GM18499 (cell line): ENCODE results near the gene AFG1L.
"Not testable (repeated sequence)": the region's sequence is repeated elsewhere in the genome, so short reads cannot be mapped to it uniquely, and the experiment has no call there.

Experiments
- ATAC-seq: cut with Tn5 transposase; IDR thresholded peaks from one replicate; pipeline ENCODE4 v1.9.1; 2021; ENCODE audit warnings: moderate number of reproducible peaks; ENCODE audit not compliant: insufficient read depth, unreplicated experiment

The AFG1L gene

DNA sequence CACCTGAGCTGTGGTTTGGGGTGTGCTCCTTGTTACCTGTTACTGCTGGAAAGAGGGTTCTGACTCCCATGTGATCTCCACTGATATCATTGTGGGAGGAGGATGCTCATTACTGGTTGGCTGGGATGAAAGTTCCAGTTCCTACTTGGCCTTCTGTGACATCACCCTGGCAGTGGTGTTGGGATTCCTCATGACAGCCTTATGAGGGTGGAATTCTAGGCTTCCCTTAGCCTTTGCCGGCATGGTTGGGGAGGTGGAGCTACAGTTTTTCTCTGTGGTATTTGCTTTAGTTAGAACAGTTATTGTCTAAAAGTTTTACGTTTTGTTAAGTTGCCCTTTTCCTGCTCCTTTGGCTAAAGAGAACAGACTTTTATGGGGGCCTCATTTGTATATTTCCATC lies 112.1 kb downstream of the AFG1L start:
- no peak for ATAC-seq

- ATAC-seq, result no peak
These were observed 113.3 kb downstream of the AFG1L start for GRCh38 chr6:108407904-108408827.

DNA sequence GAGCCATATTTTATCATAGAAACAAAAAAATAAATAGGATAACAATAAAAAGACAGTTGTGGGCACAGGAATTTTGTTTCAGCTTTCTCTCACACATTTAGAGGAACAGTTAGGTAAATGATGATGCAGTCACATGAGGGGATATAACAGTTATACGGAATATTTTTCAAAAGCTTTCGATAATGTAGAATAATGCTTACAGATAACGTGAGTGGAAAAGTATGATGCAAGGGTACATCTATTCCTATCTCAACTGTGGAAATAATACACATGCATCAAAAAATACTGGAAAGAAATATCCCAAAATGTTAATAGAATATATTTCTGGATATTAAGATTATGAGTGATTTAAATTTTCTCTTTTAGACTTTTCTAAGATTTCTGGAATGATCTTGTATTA lies 114.0 kb downstream of the AFG1L start:
- ATAC-seq, result no peak

DNA sequence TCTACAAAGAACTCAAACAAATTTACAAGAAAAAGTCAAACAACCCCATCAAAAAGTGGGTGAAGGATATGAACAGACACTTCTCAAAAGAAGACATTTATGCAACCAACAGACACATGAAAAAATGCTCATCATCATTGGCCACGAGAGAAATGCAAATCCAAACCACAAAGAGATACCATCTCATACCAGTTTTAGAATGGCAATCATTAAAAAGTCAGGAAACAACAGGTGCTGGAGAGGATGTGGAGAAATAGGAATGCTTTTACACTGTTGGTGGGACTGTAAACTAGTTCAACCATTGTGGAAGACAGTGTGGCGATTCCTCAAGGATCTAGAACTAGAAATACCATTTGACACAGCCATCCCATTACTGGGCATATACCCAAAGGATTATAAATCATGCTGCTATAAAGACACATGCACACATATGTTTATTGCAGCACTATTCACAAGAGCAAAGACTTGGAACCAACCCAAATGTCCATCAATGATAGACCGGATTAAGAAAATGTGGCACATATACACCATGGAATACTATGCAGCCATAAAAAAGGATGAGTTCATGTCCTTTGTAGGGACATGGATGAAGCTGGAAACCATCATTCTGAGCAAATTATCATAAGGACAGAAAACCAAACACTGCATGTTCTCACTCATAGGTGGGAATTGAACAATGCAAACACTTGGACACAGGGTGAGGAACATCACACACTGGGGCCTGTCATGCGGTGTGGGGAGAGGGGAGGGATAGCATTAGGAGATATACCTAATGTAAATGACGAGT lies 121.4 kb downstream of the AFG1L start:
- not testable (repeated sequence) for ATAC-seq

DNA sequence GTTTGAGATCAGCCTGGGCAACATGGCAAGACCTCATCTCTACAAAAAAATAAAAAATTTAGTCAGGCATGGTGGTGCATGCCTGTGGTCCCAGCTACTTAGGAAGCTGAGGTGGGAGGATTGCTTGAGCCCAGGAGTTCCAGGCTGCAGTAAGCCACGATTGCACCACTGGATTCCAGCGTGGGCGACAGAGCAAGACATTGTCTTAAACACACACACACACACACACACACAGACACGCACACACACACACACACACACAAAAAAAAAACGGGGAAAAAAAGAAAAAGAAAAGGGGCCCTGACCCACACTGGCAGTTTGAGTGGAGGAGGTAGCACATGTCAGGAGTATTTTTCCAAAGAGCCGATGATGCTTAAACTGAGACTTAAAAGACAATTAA lies 122.2 kb downstream of the AFG1L start:
- ATAC-seq, result no peak

- no peak for ATAC-seq
These were observed 124.6 kb downstream of the AFG1L start for GRCh38 chr6:108419474-108419873.

DNA sequence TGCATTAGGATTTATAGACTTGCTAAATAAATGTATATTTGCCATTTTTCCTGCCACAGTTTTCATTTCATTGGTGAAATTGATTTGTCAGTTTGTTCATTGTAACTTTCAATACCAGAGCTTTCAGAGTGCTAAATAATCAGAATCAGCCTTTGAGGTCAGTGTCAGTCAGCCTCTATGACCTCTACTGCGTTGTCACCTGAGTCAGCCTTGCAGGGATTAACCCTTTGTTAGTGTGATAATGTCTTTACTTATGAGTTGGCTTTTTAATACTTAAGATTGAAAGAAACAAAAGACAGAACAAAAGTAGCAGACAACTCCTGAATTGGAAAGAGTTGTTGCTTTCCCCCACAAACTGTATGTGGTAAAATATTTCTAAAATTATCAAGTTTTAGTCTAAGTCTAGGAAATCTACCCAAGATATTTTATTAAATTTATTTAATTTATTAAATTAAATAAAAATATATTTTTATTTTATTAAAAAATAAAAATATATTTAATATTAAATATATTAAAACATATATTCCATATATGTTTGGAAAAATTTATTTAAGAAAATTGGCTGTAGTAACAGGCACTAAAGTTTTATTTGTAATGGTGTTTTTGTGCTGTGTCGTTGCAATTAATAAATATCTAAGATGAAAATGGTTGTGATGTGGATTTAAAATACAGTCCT lies 125.2 kb downstream of the AFG1L start:
- ATAC-seq, result no peak

DNA sequence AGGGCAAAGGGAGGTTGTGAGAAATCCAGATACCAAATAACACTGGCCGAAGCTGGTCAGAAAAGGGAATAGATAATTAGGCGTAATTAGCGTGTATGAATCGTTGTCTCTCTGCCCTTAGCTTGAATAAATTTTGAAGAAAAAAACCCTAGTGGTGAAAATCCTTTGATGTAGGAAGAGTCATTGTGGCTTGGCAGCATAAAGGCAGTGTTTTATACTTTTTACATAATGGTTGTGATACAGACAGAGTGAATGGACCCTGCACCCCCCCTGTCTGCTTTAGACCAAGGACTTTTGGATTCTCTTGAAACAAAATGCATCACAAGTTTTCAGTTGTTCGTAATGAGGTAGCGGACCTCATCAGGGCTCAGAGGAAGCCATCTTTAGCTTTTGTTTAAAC lies 126.5 kb downstream of the AFG1L start:
- ATAC-seq, result no peak

DNA sequence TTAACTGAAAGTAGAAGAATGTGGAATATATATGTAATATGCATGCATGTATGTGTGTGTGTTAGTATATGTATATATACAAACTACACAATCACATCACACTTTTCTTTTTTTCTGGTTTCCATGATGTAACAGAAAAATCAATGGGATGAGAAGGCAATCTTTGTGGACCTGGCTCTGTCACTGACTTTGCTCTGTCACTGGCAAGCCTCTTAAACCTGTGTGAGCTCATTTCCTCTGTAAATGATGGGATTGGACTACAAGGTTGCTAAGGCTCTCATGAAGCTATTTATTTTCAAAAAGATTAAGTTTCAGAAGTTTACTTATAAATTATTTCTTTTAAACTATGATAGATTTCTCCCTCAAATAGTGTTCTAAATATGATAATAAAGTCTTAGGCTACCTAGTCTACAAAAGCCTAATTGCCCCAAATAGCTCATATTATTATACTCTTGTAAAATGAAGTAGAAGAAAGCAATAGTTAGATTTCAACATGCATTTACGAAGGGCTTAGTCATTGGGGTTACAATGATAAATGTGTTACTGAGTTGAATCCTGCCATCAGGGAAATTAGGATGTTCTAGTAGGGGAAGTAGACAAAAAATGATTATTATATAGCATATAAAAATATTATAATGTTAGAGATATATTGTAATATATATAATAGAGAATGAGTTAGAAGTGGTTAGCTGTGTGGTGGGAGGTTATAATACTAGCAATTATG lies 129.3 kb downstream of the AFG1L start:
- ATAC-seq, result no peak

DNA sequence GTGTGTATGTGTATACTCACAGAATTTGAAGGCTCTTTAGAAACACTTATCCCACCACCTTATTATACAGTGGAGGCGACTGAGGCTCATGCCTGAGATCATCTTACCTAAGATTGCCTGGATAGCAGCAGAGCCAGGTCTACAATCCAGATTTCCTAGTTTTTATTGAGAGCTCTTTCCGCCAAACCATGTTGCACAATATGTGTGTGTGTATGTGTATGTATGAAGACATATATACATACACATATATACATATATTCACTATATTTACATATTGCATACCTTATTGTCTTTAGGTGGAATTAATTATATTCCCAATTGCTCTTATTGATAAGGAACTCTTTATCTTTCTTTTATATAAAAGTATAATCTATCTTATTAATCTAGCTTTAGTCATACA lies 130.6 kb downstream of the AFG1L start:
- ATAC-seq, result no peak

DNA sequence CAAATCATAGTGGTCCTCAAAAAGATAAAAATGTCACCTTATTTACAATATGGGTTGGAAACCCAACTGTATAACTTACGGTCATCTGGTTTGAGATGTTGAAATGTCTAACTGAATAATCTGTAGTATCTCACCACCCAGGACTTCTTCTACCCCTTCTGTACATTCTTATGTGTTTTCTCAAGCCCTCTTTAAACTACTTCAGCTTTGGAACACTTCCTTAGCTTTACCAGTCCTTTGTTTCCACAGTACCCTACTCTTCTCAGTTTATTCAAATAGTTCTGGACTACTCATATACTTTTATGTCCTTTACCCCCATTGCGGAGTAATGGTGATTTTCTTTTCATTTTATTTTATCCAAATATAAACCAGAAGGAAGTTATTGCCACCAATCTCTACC lies 137.3 kb downstream of the AFG1L start:
- no peak for ATAC-seq

GRCh38 chr6:108432792-108433191 lies 137.9 kb downstream of the AFG1L start:
- ATAC-seq, result no peak

DNA sequence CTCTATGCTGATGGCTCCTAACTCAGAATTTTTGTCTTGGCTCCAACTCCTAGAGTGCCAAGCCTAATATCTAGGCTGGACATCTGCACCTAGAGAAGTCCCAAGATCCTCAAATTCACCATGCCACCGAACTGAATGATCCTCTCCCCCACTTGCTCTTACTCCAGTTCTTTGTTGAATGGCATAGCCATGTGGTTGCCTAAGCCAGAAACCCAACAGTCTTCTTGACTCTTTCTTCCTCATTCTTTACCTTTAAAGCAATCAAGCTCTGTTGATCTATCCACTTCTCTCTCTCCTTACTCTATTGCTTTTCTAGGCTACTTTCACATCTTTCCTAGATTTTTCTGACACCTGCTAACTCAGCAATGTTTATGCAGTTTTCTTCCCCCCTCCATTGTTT lies 139.4 kb downstream of the AFG1L start:
- ATAC-seq, result no peak

- ATAC-seq, result no peak
These were observed 140.5 kb downstream of the AFG1L start for GRCh38 chr6:108435391-108435790.

DNA sequence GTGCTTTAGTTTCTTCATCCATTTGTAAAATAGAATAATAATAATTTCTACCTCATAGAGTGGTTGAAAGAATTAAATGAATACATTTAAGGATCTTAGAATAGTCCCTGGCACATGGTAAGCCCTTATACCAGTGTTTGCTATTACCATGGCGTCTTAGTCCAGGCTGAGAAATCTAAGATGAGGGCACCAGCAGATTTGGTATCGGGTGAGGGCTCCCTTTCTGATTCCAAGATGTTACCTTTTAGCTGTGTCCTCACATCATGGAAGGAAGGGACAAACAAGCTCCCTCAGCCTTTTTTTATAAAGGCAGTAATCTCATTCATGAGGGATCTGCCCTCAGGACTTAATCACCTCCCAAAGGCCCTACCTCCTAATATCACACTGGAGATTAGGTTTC lies 141.9 kb downstream of the AFG1L start:
- no peak for ATAC-seq

DNA sequence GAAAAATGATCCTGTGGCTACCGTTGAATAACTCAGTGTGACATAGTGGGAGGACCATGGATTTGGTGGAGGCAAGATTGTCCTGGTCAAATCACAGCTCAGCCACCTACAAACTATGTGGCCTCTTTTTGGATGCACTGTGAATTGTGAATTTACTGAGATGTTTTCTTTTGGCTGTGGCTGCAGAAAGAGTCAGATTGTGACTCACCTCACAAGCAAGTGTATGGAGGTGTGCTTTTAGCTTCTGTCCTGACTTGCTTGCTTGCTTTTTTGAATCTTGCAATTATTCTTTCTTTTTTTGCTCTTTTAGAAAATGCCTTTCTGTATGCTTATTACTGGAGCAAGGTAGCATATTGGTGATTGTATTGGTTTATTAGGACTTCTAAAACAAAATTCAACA lies 143.0 kb downstream of the AFG1L start:
- no peak for ATAC-seq

DNA sequence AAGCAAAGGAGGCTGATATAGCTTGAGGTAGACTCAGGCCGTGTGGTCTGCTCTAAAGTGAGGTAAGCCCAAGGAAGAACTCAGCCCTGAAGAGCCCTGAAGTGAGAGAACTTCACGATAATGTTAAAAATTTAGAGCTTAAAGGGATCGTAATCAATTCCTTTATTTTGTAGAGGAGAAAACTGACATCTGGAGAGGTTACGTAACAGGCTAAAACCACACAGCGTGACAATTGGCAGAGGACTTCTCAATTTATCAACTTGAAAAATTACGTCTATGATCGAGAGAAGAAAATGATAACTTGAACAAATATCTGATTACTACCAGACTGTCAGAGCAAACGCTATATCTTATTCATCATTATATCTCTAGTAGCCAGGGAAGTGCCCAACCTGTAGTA lies 144.1 kb downstream of the AFG1L start:
- no peak for ATAC-seq

DNA sequence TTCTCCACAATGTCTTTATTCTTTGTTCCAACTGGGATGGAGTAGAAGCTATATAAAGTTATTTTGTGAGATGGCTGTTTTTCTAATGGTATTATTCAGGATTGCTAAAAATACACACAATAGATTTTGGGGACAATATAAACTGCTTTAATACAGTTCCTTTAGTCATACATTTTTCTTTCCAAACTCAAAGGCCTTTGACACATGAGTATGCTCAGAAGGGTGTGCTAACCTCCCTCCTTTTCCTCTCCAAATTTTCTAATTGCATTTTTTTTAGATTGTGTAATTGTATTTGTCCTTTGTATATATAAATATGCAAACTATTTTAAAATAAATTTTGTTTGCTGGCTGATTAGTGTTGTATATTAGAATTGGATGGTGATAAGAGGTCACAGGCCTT lies 146.3 kb downstream of the AFG1L start:
- no peak for ATAC-seq

DNA sequence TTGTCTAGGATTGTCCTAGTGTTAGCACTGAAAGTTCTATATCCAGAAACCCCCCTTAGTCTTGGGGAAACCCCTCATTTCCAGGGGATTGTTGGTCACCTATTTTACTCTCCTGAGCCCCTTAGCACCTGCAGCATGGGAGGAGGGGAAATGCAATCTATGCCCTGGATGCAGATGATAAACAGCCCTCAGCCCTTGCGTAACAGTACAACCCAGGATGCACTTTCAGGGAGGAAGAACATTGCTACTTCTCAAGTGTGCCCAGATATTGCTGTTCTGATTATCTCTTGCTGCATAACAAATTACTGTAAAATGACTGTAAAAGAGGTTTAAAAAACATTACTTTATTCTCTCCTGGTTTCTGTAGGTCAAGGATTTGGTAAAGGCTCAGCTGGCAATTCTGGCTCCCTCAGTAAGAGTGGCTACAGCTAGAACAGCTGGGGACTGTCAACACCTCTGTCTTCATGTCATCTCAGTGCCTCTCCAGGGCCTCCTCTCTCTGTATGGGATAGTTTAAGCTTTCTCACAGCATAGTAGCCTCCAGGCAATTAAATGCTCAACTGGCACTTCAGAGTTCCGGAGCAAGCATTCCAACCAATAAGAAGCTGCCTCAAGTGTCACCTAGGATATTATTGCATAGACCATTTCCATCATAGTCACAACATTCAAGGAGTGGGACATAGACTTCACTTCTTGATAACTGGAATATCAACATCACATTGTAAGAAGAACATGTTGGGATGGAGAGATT lies 148.1 kb downstream of the AFG1L start:
- no peak for ATAC-seq
